CD4-positive, alpha-beta memory T cell (primary cell): ENCODE results near the gene EIF3A. TPM values are rescaled to one million over a fixed set of nuclear protein-coding genes. Genes with fewer than 3 reads are reported as not detected.
A peak's percentile ranks its signal among the peaks of the same experiment; 100 is the strongest.
"Not testable (repeated sequence)": the region's sequence is repeated elsewhere in the genome, so short reads cannot be mapped to it uniquely, and the experiment has no call there.

Experiments
- CTCF ChIA-PET: fragments of 350-600 bp; sonication (Branson Sonifier 250); formaldehyde crosslinking; loops from one replicate; lab custom pipeline; 2021; ENCODE audit warnings: inconsistent platforms; ENCODE audit not compliant: partially characterized antibody; lab: Charles Lee
- POLR2A ChIA-PET: fragments of 350-600 bp; sonication (Branson Sonifier 250); formaldehyde crosslinking; loops from one replicate; lab custom pipeline; 2021; ENCODE audit not compliant: partially characterized antibody; lab: Charles Lee
- DNase-seq, 5 donors: peaks; one replicate each; pipeline versions ENCODE4 v3.0.0 to v3.0.0-alpha.2; 2020 to 2022; ENCODE audit warnings: mixed read lengths in 1 of 5
- H3K27ac ChIP-seq: one replicate; pipeline ENCODE4 v1.7.0; 2013; ENCODE audit warnings: low read depth, low read length
- H3K27me3 ChIP-seq: 2 replicates; pipeline ENCODE4 v1.7.0; 2013; ENCODE audit warnings: mild to moderate bottlenecking, low read length, moderate library complexity; ENCODE audit not compliant: insufficient read depth
- H3K36me3 ChIP-seq: 2 replicates; pipeline ENCODE4 v1.7.0; 2013; ENCODE audit warnings: mild to moderate bottlenecking, low read length, moderate library complexity; ENCODE audit not compliant: insufficient read depth
- H3K4me1 ChIP-seq: 2 replicates; pipeline ENCODE4 v1.7.0; 2013; ENCODE audit warnings: mild to moderate bottlenecking, low read length, moderate library complexity; ENCODE audit not compliant: insufficient read depth
- H3K4me3 ChIP-seq, 2 donors: one replicate each; pipeline ENCODE4 v1.7.0; 2013; ENCODE audit warnings: low read length in 2 of 2, mild to moderate bottlenecking in 1 of 2
- H3K9me3 ChIP-seq, 2 donors: one replicate each; pipeline ENCODE4 v1.7.0; 2013; ENCODE audit warnings: low read length in 2 of 2, control low read depth in 1 of 2; ENCODE audit not compliant: control insufficient read depth in 1 of 2
- H3K27ac Mint-ChIP-seq, 7 donors: one replicate each; pipeline ENCODE4 v1.8.0; 2020 to 2021; ENCODE audit warnings: mixed read lengths in 7 of 7, mild to moderate bottlenecking in 6 of 7, inconsistent platforms in 3 of 7, moderate library complexity in 3 of 7
- H3K27me3 Mint-ChIP-seq, 2 donors: one replicate each; pipeline ENCODE4 v1.8.0; 2020 to 2021; ENCODE audit warnings: mixed read lengths in 2 of 2
- H3K36me3 Mint-ChIP-seq, 2 donors: one replicate each; pipeline ENCODE4 v1.8.0; 2020 to 2021; ENCODE audit warnings: mixed read lengths in 2 of 2, inconsistent platforms in 1 of 2, mild to moderate bottlenecking in 1 of 2
- H3K4me1 Mint-ChIP-seq, 4 donors: one replicate each; pipeline ENCODE4 v1.8.0; 2020 to 2021; ENCODE audit warnings: mixed read lengths in 4 of 4, mild to moderate bottlenecking in 1 of 4
- H3K4me3 Mint-ChIP-seq, 8 donors: one replicate each; pipeline ENCODE4 v1.8.0; 2020 to 2021; ENCODE audit warnings: mixed read lengths in 8 of 8, mild to moderate bottlenecking in 7 of 8, moderate library complexity in 6 of 8, inconsistent platforms in 3 of 8
- H3K9me3 Mint-ChIP-seq, 8 donors: one replicate each; pipeline ENCODE4 v1.8.0; 2020 to 2021; ENCODE audit warnings: mixed read lengths in 8 of 8, mild to moderate bottlenecking in 5 of 8, inconsistent platforms in 3 of 8, moderate library complexity in 1 of 8
- intact Hi-C: fragments of 100-400 bp; cut with micrococcal nuclease; formaldehyde crosslinking; loops from one replicate; pipeline ENCODE4 v1.15.1; 2023
- polyA plus RNA-seq, 2 donors: library from polyadenylated mRNA; unstranded; fragments of 300-500 nt; fragmentation: Illumina TruSeq; gene quantifications; one replicate each; pipeline ENCODE4 v1.2.3, GENCODE V29; 2021
- total RNA-seq, 2 experiments: library from RNA; stranded (reverse); gene quantifications; one replicate each; pipeline ENCODE4 v1.2.3, GENCODE V29; 2021

EIF3A gene
- total and polyA plus RNA-seq, 4 experiments from 2014 or later, result 29.8 to 129 (median 102) TPM

GRCh38 chr10:119107106-119107505, 26.5 kb upstream of the EIF3A start:
- intact Hi-C loops, H3K4me3 Mint-ChIP-seq, H3K4me3 ChIP-seq, H3K27ac Mint-ChIP-seq, H3K9me3 Mint-ChIP-seq, H3K9me3 ChIP-seq, H3K27ac ChIP-seq, H3K27me3 ChIP-seq, DNase-seq, H3K27me3 Mint-ChIP-seq: not testable (repeated sequence)
- Histone ChIP-seq H3K4me1 (peaks cover 21% of the 10 kb centered on the region), H3K36me3 (peaks cover 11% of the 10 kb centered on the region)
- Mint-ChIP-seq H3K36me3 (peaks cover 16 to 28% of the 10 kb centered on the region in 2 donors), H3K4me1 (peaks cover 8 to 31% (median 21%) of the 10 kb centered on the region in 4 donors)
- POLR2A ChIA-PET, result interaction anchor here (1.3 to 9.3 kb wide), 2 partner anchors 26 to 38 kb away, joined by 3 to 179 read pairs; partner anchors contain the start of gene EIF3A
- CTCF ChIA-PET, result interaction anchor here (1.3 kb wide), 1 partner anchor 32 kb away, joined by 3 read pairs; no protein-coding TSS in a partner anchor

GRCh38 chr10:119105899-119106298, 25.3 kb upstream of the EIF3A start:
- Mint-ChIP-seq H3K27ac (peak overlapping the region in 2 of 7 donors; percentile 52 to 70), H3K4me1 (peaks cover 9 to 38% (median 28%) of the 10 kb centered on the region in 4 donors), H3K36me3 (peaks cover 13 to 22% of the 10 kb centered on the region in 2 donors), H3K4me3 (peak overlapping the region; percentile 26 to 82 (median 60))
- not testable (repeated sequence) for H3K27ac ChIP-seq, H3K27me3 Mint-ChIP-seq, H3K9me3 Mint-ChIP-seq, H3K36me3 ChIP-seq, H3K4me3 ChIP-seq, H3K9me3 ChIP-seq, DNase-seq, H3K27me3 ChIP-seq
- H3K4me1 ChIP-seq, result peaks cover 30% of the 10 kb centered on the region
- ChIA-PET CTCF (interaction anchor here (1.1 to 2.7 kb wide), 4 partner anchors 10 to 59 kb away, joined by 3 to 10 read pairs (median 4); no protein-coding TSS in a partner anchor), POLR2A (interaction anchor here (1.9 to 9.3 kb wide), 4 partner anchors 14 to 59 kb away, joined by 7 to 179 read pairs (median 88); partner anchors contain the start of genes EIF3A and SFXN4)
- intact Hi-C loops, result loop anchor here (2.0 kb wide), 1 partner anchor 59 kb away; the partner anchor contains the start of gene SFXN4

DNA sequence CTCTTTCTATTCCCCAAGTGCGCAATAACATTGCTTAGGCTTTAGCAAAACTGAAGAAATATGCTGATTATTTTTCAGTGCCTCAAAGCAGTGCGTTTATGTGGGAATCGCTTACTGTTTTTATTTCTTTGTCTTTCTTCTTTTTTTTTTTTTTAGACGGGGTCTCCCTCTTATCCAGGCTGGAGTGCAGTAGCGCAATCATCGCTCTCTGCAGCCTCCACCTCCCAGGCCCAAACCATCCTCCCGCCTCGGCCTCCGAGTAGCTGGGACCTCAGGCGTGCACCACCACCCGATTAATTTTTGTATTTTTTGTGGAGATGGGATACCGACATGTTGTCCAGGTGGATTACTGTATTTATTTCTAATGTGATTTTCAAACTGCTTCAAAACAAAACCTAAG, 24.5 kb upstream of the EIF3A start:
- peaks cover 12 to 18% of the 10 kb centered on the region in 2 donors for H3K36me3 Mint-ChIP-seq
- Histone ChIP-seq H3K36me3 (peaks cover 4% of the 10 kb centered on the region), H3K27ac (no peak overlapping the region), H3K4me3 (peak overlapping the region; percentile 52 to 59), H3K9me3 (no peaks in the 10 kb centered on the region), H3K27me3 (no peaks in the 10 kb centered on the region), H3K4me1 (peaks cover 34% of the 10 kb centered on the region)
- H3K9me3 Mint-ChIP-seq, result no peaks in the 10 kb centered on the region
- ChIA-PET CTCF (interaction anchor here (1.0 to 2.9 kb wide), 9 partner anchors 10 to 60 kb away, joined by 3 to 11 read pairs (median 5); partner anchors contain the start of gene EIF3A), POLR2A (interaction anchor here (1.1 to 9.3 kb wide), 15 partner anchors 10 to 102 kb away, joined by 4 to 179 read pairs (median 8); partner anchors contain the start of genes EIF3A, GRK5, NANOS1 and SFXN4)
- DNase-seq, result no peak
- intact Hi-C loops, result loop anchor here (2.0 kb wide), 1 partner anchor 60 kb away; the partner anchor contains the start of gene SFXN4
- H3K4me1 Mint-ChIP-seq, result peaks cover 14 to 45% (median 34%) of the 10 kb centered on the region in 4 donors
- H3K4me3 Mint-ChIP-seq, result peak overlapping the region; percentile 72 to 85 (median 78)
- H3K27me3 Mint-ChIP-seq, result no peaks in the 10 kb centered on the region
- H3K27ac Mint-ChIP-seq, result peak overlapping the region; percentile 29 to 81 (median 70)

GRCh38 chr10:119104654-119105015, 24.0 kb upstream of the EIF3A start:
- peak overlapping the region; percentile 54 for H3K27ac ChIP-seq
- H3K4me1 Mint-ChIP-seq, result peaks cover 14 to 46% (median 35%) of the 10 kb centered on the region in 4 donors

GRCh38 chr10:119103903-119104653, 23.5 kb upstream of the EIF3A start, which contains the start of gene DENND10:
TSS of gene DENND10 (plus strand) at chr10:119104113. CDS start at chr10:119104143, 30 bp downstream.
- intact Hi-C loops, result loop anchor here (1.0 to 5.0 kb wide), 5 partner anchors 13 to 623 kb away; partner anchors contain the start of genes EIF3A, INPP5F and SFXN4
- Histone ChIP-seq H3K4me3 (peak within 1 kb of the TSS; percentile 52 to 59), H3K36me3 (peaks cover 4% of the 10 kb centered on the region), H3K27ac (peak within 1 kb of the TSS; percentile 54), H3K27me3 (no peaks in the 10 kb centered on the region), H3K4me1 (peaks cover 34% of the 10 kb centered on the region), H3K9me3 (no peaks in the 10 kb centered on the region)
- Mint-ChIP-seq H3K9me3 (no peaks in the 10 kb centered on the region), H3K4me1 (peaks cover 14 to 46% (median 34%) of the 10 kb centered on the region in 4 donors), H3K27ac (peak within 1 kb of the TSS; percentile 72 to 95 (median 91)), H3K4me3 (peak within 1 kb of the TSS; percentile 79 to 88 (median 86)), H3K36me3 (peaks cover 6 to 11% of the 10 kb centered on the region in 2 donors), H3K27me3 (no peaks in the 10 kb centered on the region)
- ChIA-PET CTCF (interaction anchor here (1.0 to 2.9 kb wide), 10 partner anchors 9 to 61 kb away, joined by 3 to 11 read pairs (median 4); partner anchors contain the start of gene EIF3A), POLR2A (interaction anchor here (0.6 to 9.3 kb wide), 18 partner anchors 8 to 198 kb away, joined by 3 to 179 read pairs (median 8); partner anchors contain the start of genes EIF3A, GRK5, NANOS1 and PRDX3)
- peak; percentile 56 to 71 (median 60) for DNase-seq

More at GRCh38 chr10:119104654-119105015, 24.0 kb upstream of the EIF3A start:
- intact Hi-C loops, result loop anchor here (1.0 to 5.0 kb wide), 4 partner anchors 13 to 623 kb away; partner anchors contain the start of genes EIF3A, INPP5F and SFXN4
- Histone ChIP-seq H3K4me1 (peaks cover 34% of the 10 kb centered on the region), H3K27me3 (no peaks in the 10 kb centered on the region), H3K9me3 (no peaks in the 10 kb centered on the region), H3K36me3 (peaks cover 4% of the 10 kb centered on the region), H3K4me3 (peak overlapping the region; percentile 52 to 59)
- Mint-ChIP-seq H3K36me3 (peaks cover 8 to 14% of the 10 kb centered on the region in 2 donors), H3K27me3 (no peaks in the 10 kb centered on the region), H3K9me3 (no peaks in the 10 kb centered on the region), H3K27ac (peak overlapping the region in 3 of 7 donors; percentile 36 to 81 (median 70)), H3K4me3 (peak overlapping the region; percentile 72 to 85 (median 78))
- ChIA-PET CTCF (interaction anchor here (1.0 to 2.9 kb wide), 10 partner anchors 10 to 60 kb away, joined by 3 to 11 read pairs (median 4); partner anchors contain the start of gene EIF3A), POLR2A (interaction anchor here (1.1 to 9.3 kb wide), 15 partner anchors 11 to 102 kb away, joined by 4 to 179 read pairs (median 8); partner anchors contain the start of genes EIF3A, GRK5, NANOS1 and SFXN4)
- peak in 1 of 5 donors; percentile 47 for DNase-seq

GRCh38 chr10:119103241-119103902, 22.8 kb upstream of the EIF3A start:
- CTCF ChIA-PET, result interaction anchor here (1.1 to 2.9 kb wide), 5 partner anchors 8 to 28 kb away, joined by 4 to 11 read pairs (median 8); partner anchors contain the start of gene EIF3A
- POLR2A ChIA-PET, result interaction anchor here (0.6 to 9.3 kb wide), 11 partner anchors 9 to 199 kb away, joined by 3 to 179 read pairs (median 8); partner anchors contain the start of genes EIF3A, NANOS1 and PRDX3
- Mint-ChIP-seq H3K4me1 (peaks cover 14 to 46% (median 34%) of the 10 kb centered on the region in 4 donors), H3K27ac (peak overlapping the region; percentile 72 to 95 (median 91)), H3K4me3 (peak overlapping the region; percentile 79 to 88 (median 84)), H3K27me3 (no peaks in the 10 kb centered on the region), H3K36me3 (peaks cover 5 to 9% of the 10 kb centered on the region in 2 donors), H3K9me3 (no peaks in the 10 kb centered on the region)
- DNase-seq, result peak in 1 of 5 donors; percentile 12
- Histone ChIP-seq H3K27ac (no peak overlapping the region), H3K4me1 (peaks cover 34% of the 10 kb centered on the region), H3K4me3 (no peak overlapping the region), H3K9me3 (no peaks in the 10 kb centered on the region), H3K36me3 (peaks cover under 1% of the 10 kb centered on the region), H3K27me3 (no peaks in the 10 kb centered on the region)
- intact Hi-C loops, result loop anchor here (2.0 to 5.0 kb wide), 2 partner anchors 27 to 624 kb away; partner anchors contain the start of gene INPP5F
